Esophagus muscularis mucosa (tissue), 4 donors: ENCODE measurements around the gene CDH4. TPM values are rescaled to one million over a fixed set of nuclear protein-coding genes. Genes with fewer than 3 reads are reported as not detected.

Experiments used
- DNase-seq: peaks from one replicate; pipeline ENCODE4 v3.0.0-alpha.2; 2017; ENCODE audit errors: extremely low spot score
- H3K27ac ChIP-seq, 4 donors: fragments of 200-600 bp; sonication (generic); replicated peaks in 1 of 4; 1 replicate in 3 of 4; 2 replicates in 1 of 4; pipeline ENCODE4 v1.5.1; 2016 to 2019; ENCODE audit warnings: mild to moderate bottlenecking in 1 of 4
- H3K27me3 ChIP-seq, 4 donors: fragments of 200-600 bp; sonication (generic); one replicate each; pipeline versions ENCODE4 v1.5.1 to v1.6.0; 2016 to 2019
- H3K36me3 ChIP-seq, 4 donors: fragments of 200-600 bp; sonication (generic); one replicate each; pipeline ENCODE4 v1.5.1; 2016 to 2019
- H3K4me1 ChIP-seq, 4 donors: fragments of 200-600 bp; sonication (generic); one replicate each; pipeline ENCODE4 v1.5.1; 2016 to 2019
- H3K4me3 ChIP-seq, 4 donors: fragments of 200-600 bp; sonication (generic); 1 replicate in 2 of 4; 2 replicates in 2 of 4; pipeline ENCODE4 v1.5.1; 2016 to 2019; ENCODE audit warnings: mild to moderate bottlenecking in 4 of 4, moderate library complexity in 1 of 4
- H3K9me3 ChIP-seq, 4 donors: fragments of 200-600 bp; sonication (generic); 1 replicate in 3 of 4; 2 replicates in 1 of 4; pipeline ENCODE4 v1.5.1; 2016 to 2019
- CTCF ChIP-seq, 3 experiments: fragments of 200-600 bp in 2 of 3; fragments of 450-650 bp in 1 of 3; sonication (generic) in 2 of 3; IDR thresholded peaks; one replicate each; pipeline ENCODE4 v1.5.1; 2017 to 2019; ENCODE audit warnings: antibody characterized with exemption in 3 of 3, mild to moderate bottlenecking in 2 of 3, moderate library complexity in 1 of 3
- EP300 ChIP-seq: sonication (generic); formaldehyde crosslinking; IDR thresholded peaks from one replicate; pipeline ENCODE4 v1.6.1; 2017; ENCODE audit warnings: antibody characterized with exemption
- POLR2A ChIP-seq: fragments of 450-650 bp; IDR thresholded peaks from one replicate; pipeline ENCODE4 v1.6.1; 2017; ENCODE audit warnings: antibody characterized with exemption, moderate library complexity, mild to moderate bottlenecking, low read depth
- POLR2AphosphoS5 ChIP-seq, 2 donors: sonication (generic); formaldehyde crosslinking; IDR thresholded peaks; one replicate each; pipeline ENCODE4 v1.6.1; 2017; ENCODE audit warnings: antibody characterized with exemption in 2 of 2
- WGBS: methylation state at CpG from one replicate; pipeline ENCODE4 v1.1.5; 2018; 5-methylcytosine and 5-hydroxymethylcytosine counted together
- intact Hi-C: fragments of 100-400 bp; cut with DNase I; formaldehyde crosslinking; loops from one replicate; pipeline ENCODE4 v1.15.1; 2023
- total RNA-seq, 4 donors: library from RNA; depleted of rRNA; stranded (reverse); fragments of >200 nt; gene quantifications; one replicate each; pipeline versions ENCODE4 v1.1.0 to v1.2.1, GENCODE V29; 2016

The CDH4 gene
- total RNA-seq, 4 donors from 2014 or later, result 0.42 to 1.3 (median 0.48) TPM

DNA sequence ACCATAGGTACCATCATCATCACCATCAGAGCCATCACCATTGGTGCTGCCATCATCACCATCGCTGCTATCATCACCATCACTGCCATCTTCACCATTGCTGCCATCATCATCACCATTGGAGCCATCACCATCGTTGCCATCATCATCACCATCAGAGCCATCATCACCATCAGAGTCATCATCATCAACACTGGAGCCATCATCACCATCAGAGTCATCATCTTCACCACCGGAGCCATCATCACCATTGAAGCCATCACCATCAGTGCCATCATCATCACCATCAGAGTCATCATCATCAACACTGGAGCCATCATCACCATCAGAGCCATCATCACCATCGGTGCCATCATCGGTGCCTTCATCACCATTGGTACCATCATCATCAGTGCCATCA lies 474.9 kb downstream of the CDH4 start:
- H3K4me3 ChIP-seq, result no peak overlapping the region
- intact Hi-C loops, result no loop called here
- no peaks in the 10 kb centered on the region for H3K9me3 ChIP-seq
- WGBS, result 90% methylated on average over 5 of the region's 5 CpGs
- no peak for DNase-seq
- peaks cover 0 to 70% (median 0%) of the 10 kb centered on the region in 4 donors for H3K27me3 ChIP-seq
- H3K4me1 ChIP-seq, result no peaks in the 10 kb centered on the region
- no peaks in the 10 kb centered on the region for H3K36me3 ChIP-seq
- TF ChIP-seq POLR2A, result no peak
- TF ChIP-seq POLR2AphosphoS5 (IDR thresholded peaks at IDR 0.05), result no peak
- TF ChIP-seq CTCF (IDR thresholded peaks at IDR 0.05), result no peak
- no peak for TF ChIP-seq EP300
- H3K27ac ChIP-seq, result no peak overlapping the region

DNA sequence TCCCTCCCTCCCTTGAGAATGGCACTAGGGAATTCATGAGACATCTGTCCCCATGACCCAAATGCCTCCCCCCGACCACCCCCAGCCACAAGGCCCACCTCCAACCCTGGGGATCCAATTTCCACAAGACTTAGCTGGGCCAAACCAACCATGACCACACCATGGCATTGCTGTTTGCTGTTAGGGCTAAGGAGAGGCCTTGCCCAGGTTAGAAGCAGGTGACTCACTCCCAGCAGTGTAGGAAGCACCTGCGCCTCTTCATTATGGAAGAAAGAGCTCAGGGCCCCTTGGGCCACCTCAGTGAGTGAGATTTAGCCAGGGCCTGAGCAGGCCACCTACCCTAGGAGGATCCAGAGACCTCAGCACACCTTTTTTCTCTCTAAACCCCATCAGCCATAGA lies 475.7 kb downstream of the CDH4 start:
- Histone ChIP-seq H3K27ac (no peak overlapping the region), H3K4me3 (no peak overlapping the region), H3K4me1 (no peaks in the 10 kb centered on the region), H3K27me3 (peaks cover 0 to 78% (median 0%) of the 10 kb centered on the region in 4 donors), H3K36me3 (no peaks in the 10 kb centered on the region), H3K9me3 (no peaks in the 10 kb centered on the region)
- 90% methylated on average over 2 of the region's 2 CpGs for WGBS
- intact Hi-C loops, result no loop called here
- no peak for TF ChIP-seq CTCF (IDR thresholded peaks at IDR 0.05)
- no peak for TF ChIP-seq POLR2A
- no peak for TF ChIP-seq EP300
- no peak for TF ChIP-seq POLR2AphosphoS5 (IDR thresholded peaks at IDR 0.05)
- DNase-seq, result no peak

- Histone ChIP-seq H3K9me3 (no peaks in the 10 kb centered on the region), H3K36me3 (no peaks in the 10 kb centered on the region), H3K4me1 (no peaks in the 10 kb centered on the region), H3K4me3 (no peak overlapping the region), H3K27ac (no peak overlapping the region), H3K27me3 (peaks cover 0 to 84% (median 0%) of the 10 kb centered on the region in 4 donors)
- intact Hi-C loops, result no loop called here
- TF ChIP-seq EP300, result no peak
- TF ChIP-seq POLR2A, result no peak
- TF ChIP-seq POLR2AphosphoS5 (IDR thresholded peaks at IDR 0.05), result no peak
- TF ChIP-seq CTCF (IDR thresholded peaks at IDR 0.05), result no peak
- WGBS, result 82% methylated on average over 6 of the region's 6 CpGs
- no peak for DNase-seq
Measured at GRCh38 chr20:61728326-61728725, 476.3 kb downstream of the CDH4 start.

GRCh38 chr20:61728786-61729770 lies 477.0 kb downstream of the CDH4 start:
- Histone ChIP-seq H3K27ac (no peak overlapping the region), H3K27me3 (peaks cover 0 to 89% (median 0%) of the 10 kb centered on the region in 4 donors), H3K36me3 (no peaks in the 10 kb centered on the region), H3K4me1 (no peaks in the 10 kb centered on the region), H3K4me3 (no peak overlapping the region), H3K9me3 (no peaks in the 10 kb centered on the region)
- DNase-seq, result no peak
- TF ChIP-seq CTCF (IDR thresholded peaks at IDR 0.05) (no peak), POLR2AphosphoS5 (IDR thresholded peaks at IDR 0.05) (no peak), POLR2A (no peak), EP300 (no peak)
- 77% methylated on average over 28 of the region's 28 CpGs for WGBS
- intact Hi-C loops, result no loop called here
